ENCODE results near the gene BPIFB3. TPM values are rescaled to one million over a fixed set of nuclear protein-coding genes. Genes with fewer than 3 reads are reported as not detected.

Gene BPIFB3
- total and polyA plus RNA-seq, 2 experiments from 2014 or later, result not detected

DNA sequence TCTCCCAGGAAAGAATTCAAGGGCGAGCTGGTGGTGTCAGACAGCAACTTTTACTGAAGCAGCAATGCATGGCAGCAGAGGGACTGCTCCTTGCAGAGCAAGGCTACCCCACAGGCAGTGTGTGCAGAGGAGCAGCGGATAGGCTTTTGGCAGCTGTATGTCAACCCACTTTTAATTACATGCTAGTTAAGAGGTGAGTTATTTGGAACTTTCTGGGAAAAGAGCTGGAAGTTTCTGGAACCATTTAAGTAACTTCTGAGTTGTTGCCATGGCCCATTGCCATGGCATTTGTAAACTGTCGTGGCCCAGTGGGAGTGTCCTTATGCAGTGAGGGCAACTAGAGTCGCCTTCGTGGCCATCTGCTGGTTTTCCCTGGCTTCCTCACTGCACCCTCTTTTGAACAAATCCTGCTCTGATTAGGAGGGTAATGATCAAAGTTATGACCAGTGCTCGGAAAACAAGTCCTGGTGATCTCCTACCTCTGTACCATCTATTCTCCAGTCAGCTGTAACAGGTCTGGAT, 59.7 kb downstream of the BPIFB3 start:
- TF ChIP-seq CREB1 (CRISPR knock-in tag; IDR thresholded peaks at IDR 0.05; ENCODE audit: low read depth), result no peak
- TF ChIP-seq, protein P1, sequence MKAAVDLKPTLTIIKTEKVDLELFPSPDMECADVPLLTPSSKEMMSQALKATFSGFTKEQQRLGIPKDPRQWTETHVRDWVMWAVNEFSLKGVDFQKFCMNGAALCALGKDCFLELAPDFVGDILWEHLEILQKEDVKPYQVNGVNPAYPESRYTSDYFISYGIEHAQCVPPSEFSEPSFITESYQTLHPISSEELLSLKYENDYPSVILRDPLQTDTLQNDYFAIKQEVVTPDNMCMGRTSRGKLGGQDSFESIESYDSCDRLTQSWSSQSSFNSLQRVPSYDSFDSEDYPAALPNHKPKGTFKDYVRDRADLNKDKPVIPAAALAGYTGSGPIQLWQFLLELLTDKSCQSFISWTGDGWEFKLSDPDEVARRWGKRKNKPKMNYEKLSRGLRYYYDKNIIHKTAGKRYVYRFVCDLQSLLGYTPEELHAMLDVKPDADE (IDR thresholded peaks at IDR 0.05), result no peak
- TF ChIP-seq JUNB (IDR thresholded peaks at IDR 0.05; ENCODE audit: unreplicated experiment), result no peak
- no peak for TF ChIP-seq EZH2 (IDR thresholded peaks at IDR 0.05; ENCODE audit: low read depth, unreplicated experiment)
- TF ChIP-seq, protein P2, sequence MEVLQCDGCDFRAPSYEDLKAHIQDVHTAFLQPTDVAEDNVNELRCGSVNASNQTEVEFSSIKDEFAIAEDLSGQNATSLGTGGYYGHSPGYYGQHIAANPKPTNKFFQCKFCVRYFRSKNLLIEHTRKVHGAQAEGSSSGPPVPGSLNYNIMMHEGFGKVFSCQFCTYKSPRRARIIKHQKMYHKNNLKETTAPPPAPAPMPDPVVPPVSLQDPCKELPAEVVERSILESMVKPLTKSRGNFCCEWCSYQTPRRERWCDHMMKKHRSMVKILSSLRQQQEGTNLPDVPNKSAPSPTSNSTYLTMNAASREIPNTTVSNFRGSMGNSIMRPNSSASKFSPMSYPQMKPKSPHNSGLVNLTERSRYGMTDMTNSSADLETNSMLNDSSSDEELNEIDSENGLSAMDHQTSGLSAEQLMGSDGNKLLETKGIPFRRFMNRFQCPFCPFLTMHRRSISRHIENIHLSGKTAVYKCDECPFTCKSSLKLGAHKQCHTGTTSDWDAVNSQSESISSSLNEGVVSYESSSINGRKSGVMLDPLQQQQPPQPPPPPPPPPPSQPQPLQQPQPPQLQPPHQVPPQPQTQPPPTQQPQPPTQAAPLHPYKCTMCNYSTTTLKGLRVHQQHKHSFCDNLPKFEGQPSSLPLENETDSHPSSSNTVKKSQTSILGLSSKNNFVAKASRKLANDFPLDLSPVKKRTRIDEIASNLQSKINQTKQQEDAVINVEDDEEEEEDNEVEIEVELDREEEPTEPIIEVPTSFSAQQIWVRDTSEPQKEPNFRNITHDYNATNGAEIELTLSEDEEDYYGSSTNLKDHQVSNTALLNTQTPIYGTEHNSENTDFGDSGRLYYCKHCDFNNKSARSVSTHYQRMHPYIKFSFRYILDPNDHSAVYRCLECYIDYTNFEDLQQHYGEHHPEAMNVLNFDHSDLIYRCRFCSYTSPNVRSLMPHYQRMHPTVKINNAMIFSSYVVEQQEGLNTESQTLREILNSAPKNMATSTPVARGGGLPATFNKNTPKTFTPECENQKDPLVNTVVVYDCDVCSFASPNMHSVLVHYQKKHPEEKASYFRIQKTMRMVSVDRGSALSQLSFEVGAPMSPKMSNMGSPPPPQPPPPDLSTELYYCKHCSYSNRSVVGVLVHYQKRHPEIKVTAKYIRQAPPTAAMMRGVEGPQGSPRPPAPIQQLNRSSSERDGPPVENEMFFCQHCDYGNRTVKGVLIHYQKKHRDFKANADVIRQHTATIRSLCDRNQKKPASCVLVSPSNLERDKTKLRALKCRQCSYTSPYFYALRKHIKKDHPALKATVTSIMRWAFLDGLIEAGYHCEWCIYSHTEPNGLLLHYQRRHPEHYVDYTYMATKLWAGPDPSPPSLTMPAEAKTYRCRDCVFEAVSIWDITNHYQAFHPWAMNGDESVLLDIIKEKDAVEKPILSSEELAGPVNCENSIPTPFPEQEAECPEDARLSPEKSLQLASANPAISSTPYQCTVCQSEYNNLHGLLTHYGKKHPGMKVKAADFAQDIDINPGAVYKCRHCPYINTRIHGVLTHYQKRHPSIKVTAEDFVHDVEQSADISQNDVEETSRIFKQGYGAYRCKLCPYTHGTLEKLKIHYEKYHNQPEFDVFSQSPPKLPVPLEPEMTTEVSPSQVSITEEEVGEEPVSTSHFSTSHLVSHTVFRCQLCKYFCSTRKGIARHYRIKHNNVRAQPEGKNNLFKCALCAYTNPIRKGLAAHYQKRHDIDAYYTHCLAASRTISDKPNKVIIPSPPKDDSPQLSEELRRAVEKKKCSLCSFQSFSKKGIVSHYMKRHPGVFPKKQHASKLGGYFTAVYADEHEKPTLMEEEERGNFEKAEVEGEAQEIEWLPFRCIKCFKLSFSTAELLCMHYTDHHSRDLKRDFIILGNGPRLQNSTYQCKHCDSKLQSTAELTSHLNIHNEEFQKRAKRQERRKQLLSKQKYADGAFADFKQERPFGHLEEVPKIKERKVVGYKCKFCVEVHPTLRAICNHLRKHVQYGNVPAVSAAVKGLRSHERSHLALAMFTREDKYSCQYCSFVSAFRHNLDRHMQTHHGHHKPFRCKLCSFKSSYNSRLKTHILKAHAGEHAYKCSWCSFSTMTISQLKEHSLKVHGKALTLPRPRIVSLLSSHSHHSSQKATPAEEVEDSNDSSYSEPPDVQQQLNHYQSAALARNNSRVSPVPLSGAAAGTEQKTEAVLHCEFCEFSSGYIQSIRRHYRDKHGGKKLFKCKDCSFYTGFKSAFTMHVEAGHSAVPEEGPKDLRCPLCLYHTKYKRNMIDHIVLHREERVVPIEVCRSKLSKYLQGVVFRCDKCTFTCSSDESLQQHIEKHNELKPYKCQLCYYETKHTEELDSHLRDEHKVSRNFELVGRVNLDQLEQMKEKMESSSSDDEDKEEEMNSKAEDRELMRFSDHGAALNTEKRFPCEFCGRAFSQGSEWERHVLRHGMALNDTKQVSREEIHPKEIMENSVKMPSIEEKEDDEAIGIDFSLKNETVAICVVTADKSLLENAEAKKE (CRISPR knock-in tag; IDR thresholded peaks at IDR 0.05), result no peak
- TF ChIP-seq ZNF331 (CRISPR knock-in tag; IDR thresholded peaks at IDR 0.05; ENCODE audit: low read depth), result no peak
- TF ChIP-seq NANOG (IDR thresholded peaks at IDR 0.05; ENCODE audit: borderline replicate concordance), result no peak
- no peak for TF ChIP-seq EZH2phosphoT487 (IDR thresholded peaks at IDR 0.05; ENCODE audit: unreplicated experiment)
- TF ChIP-seq POLR2AphosphoS5 (IDR thresholded peaks at IDR 0.05; ENCODE audit: low read depth), result no peak
- TF ChIP-seq, protein P3, sequence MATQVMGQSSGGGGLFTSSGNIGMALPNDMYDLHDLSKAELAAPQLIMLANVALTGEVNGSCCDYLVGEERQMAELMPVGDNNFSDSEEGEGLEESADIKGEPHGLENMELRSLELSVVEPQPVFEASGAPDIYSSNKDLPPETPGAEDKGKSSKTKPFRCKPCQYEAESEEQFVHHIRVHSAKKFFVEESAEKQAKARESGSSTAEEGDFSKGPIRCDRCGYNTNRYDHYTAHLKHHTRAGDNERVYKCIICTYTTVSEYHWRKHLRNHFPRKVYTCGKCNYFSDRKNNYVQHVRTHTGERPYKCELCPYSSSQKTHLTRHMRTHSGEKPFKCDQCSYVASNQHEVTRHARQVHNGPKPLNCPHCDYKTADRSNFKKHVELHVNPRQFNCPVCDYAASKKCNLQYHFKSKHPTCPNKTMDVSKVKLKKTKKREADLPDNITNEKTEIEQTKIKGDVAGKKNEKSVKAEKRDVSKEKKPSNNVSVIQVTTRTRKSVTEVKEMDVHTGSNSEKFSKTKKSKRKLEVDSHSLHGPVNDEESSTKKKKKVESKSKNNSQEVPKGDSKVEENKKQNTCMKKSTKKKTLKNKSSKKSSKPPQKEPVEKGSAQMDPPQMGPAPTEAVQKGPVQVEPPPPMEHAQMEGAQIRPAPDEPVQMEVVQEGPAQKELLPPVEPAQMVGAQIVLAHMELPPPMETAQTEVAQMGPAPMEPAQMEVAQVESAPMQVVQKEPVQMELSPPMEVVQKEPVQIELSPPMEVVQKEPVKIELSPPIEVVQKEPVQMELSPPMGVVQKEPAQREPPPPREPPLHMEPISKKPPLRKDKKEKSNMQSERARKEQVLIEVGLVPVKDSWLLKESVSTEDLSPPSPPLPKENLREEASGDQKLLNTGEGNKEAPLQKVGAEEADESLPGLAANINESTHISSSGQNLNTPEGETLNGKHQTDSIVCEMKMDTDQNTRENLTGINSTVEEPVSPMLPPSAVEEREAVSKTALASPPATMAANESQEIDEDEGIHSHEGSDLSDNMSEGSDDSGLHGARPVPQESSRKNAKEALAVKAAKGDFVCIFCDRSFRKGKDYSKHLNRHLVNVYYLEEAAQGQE (IDR thresholded peaks at IDR 0.05; ENCODE audit: unreplicated experiment), result no peak
- TF ChIP-seq STAT1 (IDR thresholded peaks at IDR 0.05; ENCODE audit: unreplicated experiment), result no peak
- no peak for TF ChIP-seq ZNF114 (CRISPR knock-in tag; IDR thresholded peaks at IDR 0.05)
- TF ChIP-seq, protein P4, sequence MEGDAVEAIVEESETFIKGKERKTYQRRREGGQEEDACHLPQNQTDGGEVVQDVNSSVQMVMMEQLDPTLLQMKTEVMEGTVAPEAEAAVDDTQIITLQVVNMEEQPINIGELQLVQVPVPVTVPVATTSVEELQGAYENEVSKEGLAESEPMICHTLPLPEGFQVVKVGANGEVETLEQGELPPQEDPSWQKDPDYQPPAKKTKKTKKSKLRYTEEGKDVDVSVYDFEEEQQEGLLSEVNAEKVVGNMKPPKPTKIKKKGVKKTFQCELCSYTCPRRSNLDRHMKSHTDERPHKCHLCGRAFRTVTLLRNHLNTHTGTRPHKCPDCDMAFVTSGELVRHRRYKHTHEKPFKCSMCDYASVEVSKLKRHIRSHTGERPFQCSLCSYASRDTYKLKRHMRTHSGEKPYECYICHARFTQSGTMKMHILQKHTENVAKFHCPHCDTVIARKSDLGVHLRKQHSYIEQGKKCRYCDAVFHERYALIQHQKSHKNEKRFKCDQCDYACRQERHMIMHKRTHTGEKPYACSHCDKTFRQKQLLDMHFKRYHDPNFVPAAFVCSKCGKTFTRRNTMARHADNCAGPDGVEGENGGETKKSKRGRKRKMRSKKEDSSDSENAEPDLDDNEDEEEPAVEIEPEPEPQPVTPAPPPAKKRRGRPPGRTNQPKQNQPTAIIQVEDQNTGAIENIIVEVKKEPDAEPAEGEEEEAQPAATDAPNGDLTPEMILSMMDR (conservative IDR thresholded peaks at IDR 0.05; ENCODE audit: low read depth in 2 of 2), result no peak
- H3K27ac Mint-ChIP-seq, result no peak overlapping the region
- ATAC-seq, result no peak

More for the DNA sequence above, 59.7 kb downstream of the BPIFB3 start:
- H3K4me1 Mint-ChIP-seq, result no peaks in the 10 kb centered on the region
- no peaks in the 10 kb centered on the region for H3K79me2 ChIP-seq (replicated peaks; ENCODE audit: insufficient read depth)
- no peak overlapping the region for H3K4me3 ChIP-seq
- peaks cover 12% of the 10 kb centered on the region for H3K36me3 Mint-ChIP-seq (ENCODE audit: low read depth)
- H4K20me1 ChIP-seq (replicated peaks; ENCODE audit: insufficient read depth), result no peaks in the 10 kb centered on the region
- no peak overlapping the region for H3K4me3 Mint-ChIP-seq
- DNase-seq (ENCODE audit: low spot score), result no peak
- H3K4me1 ChIP-seq (ENCODE audit: insufficient read depth), result no peaks in the 10 kb centered on the region
- H2AFZ ChIP-seq, result no peak overlapping the region
- H3K9me2 ChIP-seq (ENCODE audit: insufficient read depth), result no peaks in the 10 kb centered on the region
- peaks cover 8% of the 10 kb centered on the region for H3K27me3 Mint-ChIP-seq (ENCODE audit: insufficient read depth, low read depth, poor library complexity)
- H3K36me3 ChIP-seq (ENCODE audit: insufficient read depth), result no peaks in the 10 kb centered on the region
- H3K27me3 ChIP-seq (ENCODE audit: insufficient read depth), result no peaks in the 10 kb centered on the region
- H3K4me2 ChIP-seq, result no peak overlapping the region
- no peaks in the 10 kb centered on the region for H3F3A ChIP-seq (replicated peaks; ENCODE audit: low read depth)
- H3K27ac ChIP-seq (ENCODE audit: low read depth), result no peak overlapping the region
- H3K9me3 Mint-ChIP-seq, result peaks cover 19% of the 10 kb centered on the region

All from GM23338 (cell line).